Hippocampal formation (tissue), 2 donors: Measurements from ENCODE around the gene LRRC49.
"Not testable (repeated sequence)": the region's sequence is repeated elsewhere in the genome, so short reads cannot be mapped to it uniquely, and the experiment has no call there.

Source experiments
- DNase-seq, 2 donors: peaks; one replicate each; lab custom pipeline; 2025; lab: John Stamatoyannopoulos, UW

Gene LRRC49, protein sequence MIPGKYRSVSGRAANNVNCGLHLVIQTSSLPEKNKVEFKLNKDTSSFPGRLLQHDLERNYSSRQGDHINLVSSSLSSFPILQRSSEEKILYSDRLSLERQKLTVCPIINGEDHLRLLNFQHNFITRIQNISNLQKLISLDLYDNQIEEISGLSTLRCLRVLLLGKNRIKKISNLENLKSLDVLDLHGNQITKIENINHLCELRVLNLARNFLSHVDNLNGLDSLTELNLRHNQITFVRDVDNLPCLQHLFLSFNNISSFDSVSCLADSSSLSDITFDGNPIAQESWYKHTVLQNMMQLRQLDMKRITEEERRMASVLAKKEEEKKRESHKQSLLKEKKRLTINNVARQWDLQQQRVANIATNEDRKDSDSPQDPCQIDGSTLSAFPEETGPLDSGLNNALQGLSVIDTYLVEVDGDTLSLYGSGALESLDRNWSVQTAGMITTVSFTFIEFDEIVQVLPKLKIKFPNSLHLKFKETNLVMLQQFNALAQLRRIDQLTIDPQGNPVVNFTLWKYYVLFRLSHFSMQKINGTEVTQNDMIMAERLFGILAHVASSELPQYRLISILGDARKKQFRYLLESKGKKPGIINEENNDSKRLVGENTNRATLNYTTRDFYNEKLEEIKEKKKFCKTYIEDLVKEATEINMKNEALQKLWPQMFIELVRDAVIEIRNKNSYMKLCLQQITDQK

DNA sequence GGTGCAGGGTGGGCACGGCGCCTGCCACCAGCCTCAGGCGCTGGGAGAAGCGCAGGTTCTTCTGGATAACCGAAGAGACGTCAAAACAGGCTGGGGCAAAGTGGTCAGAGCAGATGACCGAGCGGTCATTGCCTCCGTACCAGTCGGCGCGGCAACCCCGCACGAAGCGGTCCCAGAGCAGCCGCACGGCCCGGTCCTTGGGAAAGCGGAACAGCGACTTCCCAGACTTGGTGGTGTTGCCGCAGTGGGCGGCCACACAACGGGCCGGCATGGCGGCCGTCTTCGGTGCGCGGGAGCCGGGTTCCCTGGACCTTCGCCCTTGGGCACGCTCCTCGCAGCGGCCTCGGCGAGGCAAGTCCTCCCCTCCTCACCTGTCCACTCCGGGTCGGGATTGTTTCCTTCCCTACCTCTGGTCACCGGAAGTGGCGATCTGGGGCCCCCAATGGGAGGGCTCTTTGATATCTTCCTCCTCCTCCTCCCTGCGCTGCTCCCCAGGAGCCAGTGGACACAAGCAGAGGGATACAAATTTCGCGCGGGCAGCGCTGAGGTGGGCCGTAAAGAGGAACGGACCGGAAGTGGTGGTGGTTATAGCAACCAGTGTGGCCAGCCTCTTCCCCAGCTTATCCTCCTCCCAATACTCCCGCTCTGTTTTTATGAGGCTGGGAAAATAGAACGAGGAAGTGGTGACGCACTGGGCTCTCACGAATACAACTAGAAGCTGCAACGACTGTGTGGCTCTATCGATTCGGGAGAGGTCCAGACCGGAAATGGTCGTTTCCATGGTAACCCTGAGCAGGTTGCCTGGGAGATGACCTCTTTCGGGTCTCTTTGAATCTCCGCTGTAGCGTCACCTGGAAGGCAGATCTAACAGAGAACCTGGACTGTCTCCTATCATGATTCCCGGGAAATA, at the start of gene LRRC49, which contains the start of gene THAP10:
LRRC49 (plus strand) TSS at position 825 of the 910 bp plus-strand sequence; CDS start at position 894, 69 bp downstream.
THAP10 (minus strand) TSS at position 432 of the 910 bp plus-strand sequence; CDS start at position 271, 161 bp downstream.
- DNase-seq: peak; percentile 90 to 93

- DNase-seq: no peak
Measured at GRCh38 chr15:70845602-70846360, 46.8 kb upstream of the LRRC49 start.

DNA sequence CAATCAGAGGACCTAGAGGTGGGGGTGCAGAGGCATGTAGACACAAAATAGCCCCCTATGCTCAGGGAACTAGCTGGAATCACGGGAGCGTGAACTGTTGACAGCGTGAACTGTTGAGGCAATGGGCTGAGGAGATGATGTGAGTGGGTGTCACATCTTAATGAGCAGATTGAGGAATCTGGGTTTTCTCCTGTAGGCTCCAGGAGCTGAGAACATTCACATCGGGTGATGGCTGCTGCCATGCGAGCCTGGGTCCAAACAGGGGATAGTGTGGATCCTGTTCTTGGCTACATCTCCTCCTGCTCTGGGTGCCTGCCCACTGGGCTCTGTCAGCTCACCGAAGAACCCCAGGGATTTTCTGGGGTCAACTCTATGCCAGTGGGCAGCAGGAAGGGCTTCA, 40.7 kb upstream of the LRRC49 start:
- DNase-seq: no peak

DNA sequence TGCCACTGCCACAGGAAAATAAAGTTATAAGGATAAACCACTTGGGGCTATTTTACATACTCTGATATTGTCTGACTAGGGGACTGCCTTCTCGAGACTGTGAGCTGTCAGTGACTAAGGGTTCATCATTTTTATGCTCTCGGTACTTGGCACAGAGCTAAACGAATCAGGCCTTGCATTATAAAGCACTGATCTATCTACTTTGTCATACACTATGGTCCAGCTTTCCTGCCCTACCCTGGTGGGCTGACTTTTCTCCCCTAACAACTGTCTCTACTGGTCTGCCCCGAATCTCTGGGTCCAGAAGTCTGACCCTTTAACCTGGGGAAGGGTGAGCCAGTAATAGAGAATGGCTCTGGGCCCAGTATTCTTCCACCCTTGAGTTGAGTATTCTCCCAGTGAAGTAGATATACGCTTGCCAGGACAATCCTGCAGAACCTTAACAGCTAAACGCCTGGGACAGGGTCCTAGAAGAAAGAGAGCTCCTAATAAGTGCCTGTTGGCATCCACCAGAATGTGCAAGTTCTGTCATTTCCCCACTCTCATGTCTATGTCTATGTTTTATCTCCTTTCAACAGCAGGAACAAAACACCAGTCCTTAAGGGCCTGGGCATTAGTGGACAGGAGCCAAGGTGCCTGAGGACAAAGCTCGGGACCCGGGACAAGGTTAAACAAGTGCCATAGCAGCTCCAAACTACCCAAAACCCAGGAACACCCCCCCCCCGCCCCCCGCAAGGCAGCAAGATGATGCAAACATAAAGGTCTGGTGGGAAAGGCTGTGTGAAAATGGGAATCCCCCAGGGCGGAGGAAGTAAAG, 39.9 kb upstream of the LRRC49 start:
- DNase-seq: no peak

- DNase-seq: peak in 1 of 2 donors; percentile 26
Measured at GRCh38 chr15:70853318-70853972, 39.2 kb upstream of the LRRC49 start.

GRCh38 chr15:70853973-70854665, 38.5 kb upstream of the LRRC49 start, which contains the start of gene LARP6:
TSS of gene LARP6 (minus strand) at chr15:70854157. CDS start at chr15:70854088, 69 bp downstream.
- DNase-seq: peak in 1 of 2 donors; percentile 62

DNA sequence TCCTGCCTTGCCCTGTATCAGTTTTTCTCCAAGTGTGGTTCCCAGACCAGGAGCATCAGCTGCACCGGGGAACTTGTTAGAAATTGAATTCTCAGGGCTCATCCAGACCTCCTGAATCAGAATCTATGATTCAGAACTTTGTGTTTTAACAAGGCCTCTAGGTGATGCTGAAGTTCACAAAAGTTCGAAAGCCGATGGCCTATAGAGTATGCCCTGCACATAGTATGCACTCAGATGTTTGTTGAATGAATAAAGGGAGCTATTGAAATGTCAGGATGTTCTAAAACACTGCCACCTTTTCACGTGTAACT, 38.0 kb upstream of the LRRC49 start:
- DNase-seq: peak in 1 of 2 donors; percentile 58

- no peak for DNase-seq
Measured at GRCh38 chr15:70855764-70856163, 36.9 kb upstream of the LRRC49 start.

DNA sequence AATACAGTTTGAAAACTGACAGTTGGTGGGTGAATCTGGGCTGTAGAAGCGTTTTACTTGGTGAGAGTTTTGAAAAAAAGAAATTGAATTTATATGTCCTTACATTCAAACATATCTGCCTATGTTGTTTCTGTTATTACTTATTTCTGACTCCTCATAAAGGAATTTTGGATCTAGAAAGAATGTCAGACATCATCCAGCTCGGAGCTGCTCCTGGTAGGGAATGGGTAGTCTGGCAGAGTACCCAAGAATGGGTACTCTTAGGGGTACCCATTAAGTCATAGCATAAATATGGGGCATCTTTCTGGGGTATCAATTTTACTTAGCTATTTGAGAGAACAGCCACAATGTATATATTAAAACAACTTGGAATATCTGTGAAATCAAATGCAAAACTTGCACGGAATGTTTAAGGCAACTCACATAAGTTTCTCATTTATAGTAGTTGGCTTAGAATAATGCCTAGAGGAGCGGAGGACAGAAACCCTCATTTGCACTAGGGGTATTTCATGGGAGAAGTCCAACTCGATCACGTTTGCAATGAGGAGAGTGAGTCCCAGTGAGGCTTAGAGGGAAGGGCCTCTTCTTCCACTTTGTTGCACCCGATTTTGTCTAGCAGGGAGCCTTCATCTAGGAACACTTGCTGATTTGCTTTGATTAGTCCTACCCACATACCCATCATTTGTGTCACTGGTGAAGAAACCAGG, 36.3 kb upstream of the LRRC49 start:
- no peak for DNase-seq

- peak; percentile 44 to 52 for DNase-seq
Measured at GRCh38 chr15:70856884-70857561, 35.6 kb upstream of the LRRC49 start.

- DNase-seq: no peak
Measured at GRCh38 chr15:70857562-70858285, 34.9 kb upstream of the LRRC49 start.

- not testable (repeated sequence) for DNase-seq
Measured at GRCh38 chr15:70858614-70859321, 33.9 kb upstream of the LRRC49 start.

DNA sequence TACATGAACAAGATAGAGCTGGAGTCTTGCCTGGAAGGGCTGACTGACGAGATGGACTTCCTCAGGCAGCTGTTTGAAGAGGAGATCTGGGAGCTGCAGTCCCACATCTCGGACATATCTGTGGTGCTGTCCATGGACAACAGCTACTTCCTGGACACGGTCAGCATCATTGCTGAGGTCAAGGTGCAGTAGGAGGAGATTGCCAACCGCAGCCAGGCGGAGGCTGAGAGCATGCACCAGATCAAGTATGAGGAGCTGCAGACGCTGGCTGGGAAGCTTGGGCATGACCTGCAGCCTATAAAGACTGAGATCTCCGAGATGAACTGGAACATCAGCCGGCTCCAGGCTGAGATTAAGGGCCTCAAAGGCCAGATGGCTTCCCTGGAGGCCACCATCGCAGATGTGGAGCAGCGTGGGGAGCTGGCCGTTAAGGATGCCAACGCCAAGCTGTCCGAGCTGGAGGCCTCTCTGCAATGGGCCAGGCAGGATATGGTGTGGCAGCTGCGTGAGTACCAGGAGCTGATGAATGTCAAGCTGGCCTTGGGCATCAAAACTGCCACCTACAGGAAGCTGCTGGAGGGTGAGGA, 33.2 kb upstream of the LRRC49 start:
- DNase-seq: no peak

GRCh38 chr15:70859998-70860397, 32.6 kb upstream of the LRRC49 start:
- DNase-seq: no peak

GRCh38 chr15:70863450-70864218, 29.0 kb upstream of the LRRC49 start:
- peak; percentile 72 to 96 for DNase-seq
